HUDEP-2 (cell line): Measurements from ENCODE around the gene RFX2.
"Not testable (repeated sequence)": the region's sequence is repeated elsewhere in the genome, so short reads cannot be mapped to it uniquely, and the experiment has no call there.

Experiments
- DNase-seq, 76 experiments: peaks; one replicate each; lab custom pipeline; 2025; ENCODE audit not compliant: unreplicated experiment in 76 of 76; lab: John Stamatoyannopoulos, UW

RFX2 gene

GRCh38 chr19:6078068-6078467, 32.2 kb downstream of the RFX2 start:
- no peak for DNase-seq

- no peak for DNase-seq
Observed at GRCh38 chr19:6076675-6077463, 33.4 kb downstream of the RFX2 start.

DNA sequence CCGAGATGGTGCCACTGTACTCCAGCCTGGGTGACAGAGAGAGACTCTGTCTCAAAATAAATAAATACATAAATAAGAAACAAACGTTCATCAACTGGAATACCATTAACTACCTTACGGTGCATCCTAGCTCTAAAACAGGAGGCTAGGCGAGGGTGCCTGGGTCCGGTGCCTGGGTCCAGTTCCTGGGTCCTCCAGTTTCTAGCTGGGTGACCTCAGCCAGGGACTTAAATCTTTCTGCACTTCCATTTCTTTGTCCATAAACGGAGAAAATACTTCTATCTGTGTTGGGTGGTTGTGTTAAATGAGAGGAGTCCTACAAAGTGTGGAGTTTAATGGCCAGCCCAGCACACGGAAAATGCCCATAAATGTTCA, 34.0 kb downstream of the RFX2 start:
- no peak for DNase-seq

DNA sequence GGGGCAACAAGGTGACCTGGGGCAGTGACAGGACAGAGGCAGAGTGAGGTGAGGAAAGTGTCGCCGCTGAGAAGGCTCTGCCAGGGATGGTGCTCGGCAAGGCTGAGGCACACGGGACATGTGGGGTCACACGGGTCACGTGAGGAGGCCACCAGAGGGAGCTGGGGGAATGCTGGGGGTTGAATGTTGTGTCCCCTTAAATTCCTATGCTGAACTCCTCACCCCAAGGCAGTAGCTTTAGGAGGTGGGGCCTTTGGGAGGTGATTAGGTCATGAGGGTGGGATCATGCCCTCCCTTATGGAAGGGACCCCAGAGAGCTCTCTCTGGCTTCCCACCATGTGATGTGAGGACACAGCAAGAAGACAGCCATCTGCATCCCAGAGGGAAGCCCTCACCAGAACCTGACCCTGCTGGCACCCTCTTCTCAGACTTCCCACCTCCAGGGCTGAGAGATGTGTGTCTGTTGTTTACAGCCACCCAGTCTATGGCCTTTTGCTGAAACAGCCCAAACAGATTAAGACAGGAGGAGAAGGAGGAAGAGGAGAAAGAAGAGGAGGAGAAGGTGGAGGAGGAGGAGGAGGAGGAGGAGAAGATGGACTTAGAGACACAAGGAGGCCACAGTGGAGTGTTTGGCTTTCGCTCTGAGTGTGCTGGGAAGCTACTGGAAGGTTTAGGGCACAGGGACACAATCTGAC, 35.4 kb downstream of the RFX2 start:
- DNase-seq = no peak

DNA sequence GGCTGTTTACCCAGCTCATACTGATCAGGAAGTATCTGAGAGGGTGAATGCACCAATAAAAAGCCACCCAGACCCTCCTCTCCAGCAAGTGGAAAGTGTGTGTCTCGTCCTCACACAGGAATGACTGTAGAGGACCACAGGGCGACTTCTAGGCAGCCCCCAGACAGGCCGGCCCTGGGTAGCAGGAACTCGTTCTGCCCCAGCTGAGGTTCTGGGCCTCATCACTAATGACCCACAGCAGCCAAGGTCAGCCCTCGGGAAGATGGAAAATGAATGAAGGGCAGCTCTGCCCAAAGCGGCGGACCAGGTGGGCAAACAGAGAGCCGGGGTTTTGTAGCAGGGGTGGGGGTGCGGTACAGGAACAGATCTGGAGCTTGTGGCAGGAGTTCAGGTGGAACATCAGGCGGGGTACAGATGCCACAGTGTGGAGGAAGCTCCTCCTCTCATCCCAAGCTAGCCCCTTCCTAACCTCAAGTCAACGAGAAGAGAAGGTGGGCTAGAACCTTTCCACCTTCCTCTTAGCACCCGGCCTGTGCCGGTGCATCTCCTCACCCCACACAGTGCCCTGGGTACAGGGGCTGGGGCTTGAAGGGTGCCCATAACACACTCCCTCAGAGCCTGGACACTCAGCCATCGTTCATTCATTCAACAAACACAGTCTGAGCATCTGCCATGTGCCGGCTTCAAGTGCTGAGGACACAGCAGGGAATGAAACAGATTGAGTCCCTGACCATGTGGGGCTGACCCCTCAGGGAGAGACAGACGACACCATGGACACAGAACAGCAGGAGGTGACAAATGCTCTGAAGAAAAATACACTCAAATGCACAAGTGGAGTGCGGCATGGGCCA, 36.2 kb downstream of the RFX2 start:
- DNase-seq = no peak

DNA sequence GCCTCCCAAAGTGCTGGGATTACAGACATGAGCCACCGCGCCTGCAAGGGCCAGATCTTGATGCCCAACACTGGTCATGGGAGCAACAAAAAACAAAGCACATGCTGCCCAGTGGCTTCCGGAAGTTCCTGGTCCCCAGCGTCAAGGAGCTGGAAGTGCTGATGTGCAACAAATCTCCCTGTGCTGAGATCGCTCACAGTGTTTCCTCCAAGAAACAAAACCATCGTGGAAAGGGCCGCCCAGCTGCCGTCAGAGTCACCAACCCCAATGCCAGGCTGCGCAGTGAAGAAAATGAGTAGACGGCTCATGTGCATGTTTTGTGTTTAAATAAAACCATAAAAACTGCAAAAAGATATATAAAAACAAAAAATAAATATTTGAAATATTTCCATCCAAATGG, 37.1 kb downstream of the RFX2 start:
- not testable (repeated sequence) for DNase-seq

- no peak for DNase-seq
Observed at GRCh38 chr19:6071875-6072274, 38.4 kb downstream of the RFX2 start.

DNA sequence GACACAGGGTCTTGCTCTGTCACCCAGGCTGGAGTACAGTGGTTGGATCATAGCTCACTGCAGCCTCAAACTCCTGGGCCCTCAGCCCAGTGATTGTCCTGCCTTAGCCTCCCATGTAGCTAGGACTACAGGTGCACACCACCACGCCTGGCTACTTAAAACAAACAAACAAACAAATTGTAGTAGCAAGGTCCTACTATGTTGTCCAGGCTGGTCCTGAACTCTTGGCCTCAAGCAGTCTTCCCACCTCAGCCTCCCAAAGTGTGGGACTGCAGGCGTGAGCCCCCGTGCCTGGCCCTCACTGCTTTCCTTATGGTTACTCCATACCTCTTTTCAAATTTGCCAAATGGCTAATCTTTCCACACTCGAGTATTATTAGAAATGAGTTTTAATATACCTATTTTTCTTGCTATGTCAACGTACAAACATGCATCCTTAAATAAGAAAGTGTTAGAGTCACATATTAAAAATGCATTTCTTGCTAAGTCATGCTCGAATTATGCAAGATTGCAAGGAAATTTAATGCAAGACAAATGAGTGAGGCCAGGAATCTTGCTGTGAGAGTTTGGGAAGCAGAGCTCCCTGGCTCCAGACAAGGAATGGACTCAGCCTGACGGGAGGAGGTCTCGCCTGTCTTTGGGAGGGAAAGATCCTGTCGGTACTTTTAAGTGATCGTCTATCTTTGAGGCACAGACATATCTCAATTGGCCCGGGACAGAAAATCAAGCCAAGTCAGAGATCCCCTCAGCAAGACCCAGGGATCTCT, 39.4 kb downstream of the RFX2 start:
- no peak for DNase-seq

- DNase-seq = no peak
Observed at GRCh38 chr19:6070207-6070681, 40.1 kb downstream of the RFX2 start.

DNA sequence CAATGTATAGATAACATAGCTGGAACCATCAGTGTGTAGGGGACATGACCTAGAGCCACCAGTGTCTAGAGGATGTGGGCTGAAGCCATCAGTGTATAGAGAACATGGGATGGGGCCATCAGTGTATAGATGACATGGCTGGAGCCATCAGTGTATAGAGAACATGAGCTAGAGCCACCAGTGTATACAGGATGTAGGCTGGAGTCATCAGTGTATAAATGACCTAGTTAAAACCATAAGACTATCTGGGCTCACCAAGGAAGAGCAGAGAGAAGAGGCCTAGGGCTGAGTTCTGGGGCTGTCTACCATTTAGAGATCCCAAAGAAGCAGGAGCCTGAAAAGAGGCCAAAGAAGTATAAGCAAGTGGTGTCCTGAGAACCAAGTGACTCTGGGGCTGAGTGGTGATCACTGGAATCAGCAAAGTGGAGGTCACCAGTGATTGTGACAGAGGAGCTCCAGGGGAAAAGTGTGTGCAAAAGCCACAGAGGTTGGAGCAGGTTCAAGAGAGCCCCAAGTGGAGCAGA, 41.0 kb downstream of the RFX2 start:
- DNase-seq = no peak

- DNase-seq = no peak
Observed at GRCh38 chr19:6068711-6069110, 41.6 kb downstream of the RFX2 start.

DNA sequence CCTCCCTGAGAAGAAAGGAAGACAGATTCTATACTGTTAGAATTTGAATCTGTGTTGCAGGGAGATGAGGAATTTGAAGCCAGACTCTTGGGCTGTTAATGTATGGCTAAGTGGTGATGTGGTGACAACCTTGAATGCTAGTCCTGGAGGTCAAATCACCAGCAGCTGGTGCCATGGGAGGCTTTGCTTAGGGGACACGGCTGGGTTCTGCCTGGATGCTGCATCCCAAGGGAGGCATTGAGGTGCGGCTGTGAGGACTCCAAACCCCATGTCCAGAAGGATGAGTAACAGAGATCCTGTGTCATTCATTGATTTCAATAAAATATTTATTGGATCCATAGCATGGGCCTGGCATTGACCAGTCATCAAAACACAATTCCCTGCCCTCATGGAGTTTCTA, 42.3 kb downstream of the RFX2 start:
- no peak for DNase-seq

- DNase-seq = peak in 33 of 76 experiments; percentile 13 to 56 (median 29)
Observed at GRCh38 chr19:6066661-6067646, 43.3 kb downstream of the RFX2 start.

GRCh38 chr19:6065685-6066374, 44.5 kb downstream of the RFX2 start:
- peak in 60 of 76 experiments; percentile 19 to 82 (median 56) for DNase-seq

- DNase-seq = no peak
Observed at GRCh38 chr19:6064336-6065073, 45.8 kb downstream of the RFX2 start.

DNA sequence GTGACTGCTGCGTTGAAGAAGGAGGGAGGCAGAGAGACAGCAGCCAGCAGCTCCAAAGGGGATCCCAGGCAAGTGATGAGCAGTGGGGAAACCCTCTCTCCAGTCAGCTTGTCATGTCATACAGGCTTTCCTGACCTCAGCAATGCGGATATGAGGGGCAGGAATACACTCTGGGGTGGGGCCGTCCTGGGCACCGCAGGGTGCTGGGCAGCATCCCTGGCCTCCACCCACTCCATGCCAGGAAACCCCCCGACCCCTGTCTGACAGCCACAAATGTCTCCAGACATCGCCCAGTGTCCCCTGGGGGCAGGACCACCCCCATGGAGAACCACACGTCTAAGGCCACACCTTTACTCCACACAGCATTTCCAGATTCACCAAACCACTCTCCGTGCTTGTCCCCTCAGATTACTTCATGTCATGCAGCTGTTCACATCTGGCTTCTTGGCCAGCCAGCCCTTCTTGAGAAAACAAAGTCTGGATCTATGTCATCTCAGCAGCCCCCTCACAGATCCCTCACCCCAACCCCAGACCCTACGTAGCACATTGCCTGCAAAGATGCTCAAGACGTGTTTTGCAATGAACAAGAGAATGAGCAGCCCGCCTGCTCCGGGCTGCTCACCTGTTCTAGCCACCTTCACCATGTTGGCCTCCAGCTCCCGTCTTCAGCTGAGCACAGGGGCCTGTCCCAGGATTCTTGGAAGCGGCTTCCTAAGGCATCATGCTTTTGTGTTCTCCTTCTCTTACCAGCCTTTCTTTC, 46.5 kb downstream of the RFX2 start:
- DNase-seq = no peak

DNA sequence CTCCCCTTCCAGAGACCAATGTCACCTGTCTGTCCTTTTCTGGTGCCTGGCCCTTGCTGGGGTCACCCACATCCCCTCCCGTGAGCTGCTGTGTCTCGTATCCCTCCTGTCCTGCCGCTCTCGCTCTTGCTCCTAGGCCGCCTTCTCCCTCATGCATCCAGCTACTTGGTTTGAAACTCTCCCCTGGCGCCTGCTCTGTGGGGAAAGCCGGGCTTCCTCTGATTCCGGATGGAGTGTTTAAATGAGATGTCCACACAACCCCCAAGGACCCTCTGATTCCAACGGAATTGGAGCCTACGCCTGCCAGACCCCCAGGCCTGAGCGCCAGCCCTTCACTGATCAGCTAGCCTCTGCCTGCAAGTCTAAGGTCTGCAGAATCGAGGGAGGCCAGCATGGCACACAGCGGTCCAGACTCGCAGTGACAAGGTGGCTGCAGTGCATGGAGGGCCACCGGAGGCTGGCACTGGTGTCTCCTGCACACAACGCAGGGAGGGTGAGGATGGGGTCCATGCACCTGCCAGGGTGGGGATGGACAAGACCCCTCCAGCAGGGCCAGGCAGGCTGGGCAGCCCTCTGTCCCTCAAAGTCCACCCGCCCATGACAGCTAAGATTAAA, 47.2 kb downstream of the RFX2 start:
- no peak for DNase-seq
